CD4-positive, alpha-beta memory T cell (primary cell): ENCODE data around the gene NDC1. TPM values are rescaled to one million over a fixed set of nuclear protein-coding genes. Genes with fewer than 3 reads are reported as not detected.

ENCODE experiments used
- CTCF ChIA-PET: fragments of 350-600 bp; sonication (Branson Sonifier 250); formaldehyde crosslinking; loops from one replicate; lab custom pipeline; 2021; ENCODE audit warnings: inconsistent platforms; ENCODE audit not compliant: partially characterized antibody; lab: Charles Lee
- POLR2A ChIA-PET: fragments of 350-600 bp; sonication (Branson Sonifier 250); formaldehyde crosslinking; loops from one replicate; lab custom pipeline; 2021; ENCODE audit not compliant: partially characterized antibody; lab: Charles Lee
- DNase-seq, 5 donors: peaks; one replicate each; pipeline versions ENCODE4 v3.0.0 to v3.0.0-alpha.2; 2020 to 2022; ENCODE audit warnings: mixed read lengths in 1 of 5
- H3K27ac ChIP-seq: one replicate; pipeline ENCODE4 v1.7.0; 2013; ENCODE audit warnings: low read depth, low read length
- H3K27me3 ChIP-seq: 2 replicates; pipeline ENCODE4 v1.7.0; 2013; ENCODE audit warnings: mild to moderate bottlenecking, low read length, moderate library complexity; ENCODE audit not compliant: insufficient read depth
- H3K36me3 ChIP-seq: 2 replicates; pipeline ENCODE4 v1.7.0; 2013; ENCODE audit warnings: mild to moderate bottlenecking, low read length, moderate library complexity; ENCODE audit not compliant: insufficient read depth
- H3K4me1 ChIP-seq: 2 replicates; pipeline ENCODE4 v1.7.0; 2013; ENCODE audit warnings: mild to moderate bottlenecking, low read length, moderate library complexity; ENCODE audit not compliant: insufficient read depth
- H3K4me3 ChIP-seq, 2 donors: one replicate each; pipeline ENCODE4 v1.7.0; 2013; ENCODE audit warnings: low read length in 2 of 2, mild to moderate bottlenecking in 1 of 2
- H3K9me3 ChIP-seq, 2 donors: one replicate each; pipeline ENCODE4 v1.7.0; 2013; ENCODE audit warnings: low read length in 2 of 2, control low read depth in 1 of 2; ENCODE audit not compliant: control insufficient read depth in 1 of 2
- H3K27ac Mint-ChIP-seq, 7 donors: one replicate each; pipeline ENCODE4 v1.8.0; 2020 to 2021; ENCODE audit warnings: mixed read lengths in 7 of 7, mild to moderate bottlenecking in 6 of 7, inconsistent platforms in 3 of 7, moderate library complexity in 3 of 7
- H3K27me3 Mint-ChIP-seq, 2 donors: one replicate each; pipeline ENCODE4 v1.8.0; 2020 to 2021; ENCODE audit warnings: mixed read lengths in 2 of 2
- H3K36me3 Mint-ChIP-seq, 2 donors: one replicate each; pipeline ENCODE4 v1.8.0; 2020 to 2021; ENCODE audit warnings: mixed read lengths in 2 of 2, inconsistent platforms in 1 of 2, mild to moderate bottlenecking in 1 of 2
- H3K4me1 Mint-ChIP-seq, 4 donors: one replicate each; pipeline ENCODE4 v1.8.0; 2020 to 2021; ENCODE audit warnings: mixed read lengths in 4 of 4, mild to moderate bottlenecking in 1 of 4
- H3K4me3 Mint-ChIP-seq, 8 donors: one replicate each; pipeline ENCODE4 v1.8.0; 2020 to 2021; ENCODE audit warnings: mixed read lengths in 8 of 8, mild to moderate bottlenecking in 7 of 8, moderate library complexity in 6 of 8, inconsistent platforms in 3 of 8
- H3K9me3 Mint-ChIP-seq, 8 donors: one replicate each; pipeline ENCODE4 v1.8.0; 2020 to 2021; ENCODE audit warnings: mixed read lengths in 8 of 8, mild to moderate bottlenecking in 5 of 8, inconsistent platforms in 3 of 8, moderate library complexity in 1 of 8
- intact Hi-C: fragments of 100-400 bp; cut with micrococcal nuclease; formaldehyde crosslinking; loops from one replicate; pipeline ENCODE4 v1.15.1; 2023
- polyA plus RNA-seq, 2 donors: library from polyadenylated mRNA; unstranded; fragments of 300-500 nt; fragmentation: Illumina TruSeq; gene quantifications; one replicate each; pipeline ENCODE4 v1.2.3, GENCODE V29; 2021
- total RNA-seq, 2 experiments: library from RNA; stranded (reverse); gene quantifications; one replicate each; pipeline ENCODE4 v1.2.3, GENCODE V29; 2021

NDC1 gene
- total and polyA plus RNA-seq, 4 experiments from 2014 or later = 4.4 to 11.0 (median 9.3) TPM

GRCh38 chr1:53871221-53871620 lies 33.1 kb upstream of the NDC1 start:
- Histone ChIP-seq H3K9me3 (no peaks in the 10 kb centered on the region), H3K27ac (no peak overlapping the region), H3K4me3 (no peak overlapping the region), H3K36me3 (peaks cover 18% of the 10 kb centered on the region), H3K27me3 (no peaks in the 10 kb centered on the region), H3K4me1 (no peaks in the 10 kb centered on the region)
- POLR2A ChIA-PET = no interaction called here
- CTCF ChIA-PET = interaction anchor here (0.8 to 6.3 kb wide), 5 partner anchors 8 to 88 kb away, joined by 3 to 40 read pairs (median 4); no protein-coding TSS in a partner anchor
- H3K36me3 Mint-ChIP-seq = peaks cover 47 to 68% of the 10 kb centered on the region in 2 donors
- intact Hi-C loops = no loop called here
- peak overlapping the region in 1 of 7 donors; percentile 4 for H3K27ac Mint-ChIP-seq
- peaks cover 0 to 3% (median 1%) of the 10 kb centered on the region in 4 donors for H3K4me1 Mint-ChIP-seq
- no peaks in the 10 kb centered on the region for H3K9me3 Mint-ChIP-seq
- H3K27me3 Mint-ChIP-seq = no peaks in the 10 kb centered on the region
- no peak overlapping the region for H3K4me3 Mint-ChIP-seq
- DNase-seq = no peak

GRCh38 chr1:53869454-53870117 lies 31.5 kb upstream of the NDC1 start:
- H3K36me3 ChIP-seq = peaks cover 23% of the 10 kb centered on the region

GRCh38 chr1:53868565-53868964 lies 30.5 kb upstream of the NDC1 start:
- Mint-ChIP-seq H3K36me3 (peaks cover 40 to 62% of the 10 kb centered on the region in 2 donors), H3K27me3 (no peaks in the 10 kb centered on the region), H3K4me3 (no peak overlapping the region), H3K9me3 (no peaks in the 10 kb centered on the region), H3K4me1 (peaks cover 0 to 3% (median 1%) of the 10 kb centered on the region in 4 donors), H3K27ac (peak overlapping the region in 2 of 7 donors; percentile 13 to 65)
- Histone ChIP-seq H3K4me3 (no peak overlapping the region), H3K27ac (no peak overlapping the region), H3K36me3 (peaks cover 23% of the 10 kb centered on the region), H3K9me3 (no peaks in the 10 kb centered on the region), H3K4me1 (no peaks in the 10 kb centered on the region), H3K27me3 (no peaks in the 10 kb centered on the region)
- ChIA-PET CTCF (interaction anchor here (1.5 to 6.3 kb wide), 3 partner anchors 9 to 91 kb away, joined by 3 to 40 read pairs (median 12); no protein-coding TSS in a partner anchor), POLR2A (no interaction called here)
- intact Hi-C loops = no loop called here
- DNase-seq = no peak

More at GRCh38 chr1:53869454-53870117, 31.5 kb upstream of the NDC1 start:
- CTCF ChIA-PET = interaction anchor here (1.0 to 6.3 kb wide), 3 partner anchors 10 to 90 kb away, joined by 3 to 40 read pairs (median 4); no protein-coding TSS in a partner anchor
- H3K4me3 ChIP-seq = no peak overlapping the region
- H3K27ac ChIP-seq = no peak overlapping the region
- peaks cover 40 to 66% of the 10 kb centered on the region in 2 donors for H3K36me3 Mint-ChIP-seq
- H3K4me1 Mint-ChIP-seq = peaks cover 0 to 3% (median 1%) of the 10 kb centered on the region in 4 donors
- no peaks in the 10 kb centered on the region for H3K4me1 ChIP-seq
- DNase-seq = no peak
- intact Hi-C loops = no loop called here
- H3K4me3 Mint-ChIP-seq = no peak overlapping the region
- H3K27me3 Mint-ChIP-seq = no peaks in the 10 kb centered on the region
- no peaks in the 10 kb centered on the region for H3K9me3 ChIP-seq
- POLR2A ChIA-PET = no interaction called here
- no peaks in the 10 kb centered on the region for H3K27me3 ChIP-seq
- H3K9me3 Mint-ChIP-seq = no peaks in the 10 kb centered on the region
- H3K27ac Mint-ChIP-seq = peak overlapping the region in 1 of 7 donors; percentile 36

- no peaks in the 10 kb centered on the region for H3K9me3 Mint-ChIP-seq
- ChIA-PET POLR2A (interaction anchor here (3.1 kb wide), 1 partner anchor 97 kb away, joined by 20 read pairs; no protein-coding TSS in a partner anchor), CTCF (interaction anchor here (1.5 to 7.0 kb wide), 6 partner anchors 12 to 627 kb away, joined by 5 to 160 read pairs (median 24); partner anchors contain the start of genes IFT25 and LRRC42)
- peaks cover 0 to 16% (median 4%) of the 10 kb centered on the region in 4 donors for H3K4me1 Mint-ChIP-seq
- no peaks in the 10 kb centered on the region for H3K27me3 Mint-ChIP-seq
- no peak overlapping the region for H3K4me3 ChIP-seq
- H3K4me1 ChIP-seq = no peaks in the 10 kb centered on the region
- no peak for DNase-seq
- H3K36me3 ChIP-seq = peaks cover 30% of the 10 kb centered on the region
- peak overlapping the region in 4 of 7 donors; percentile 47 to 58 (median 56) for H3K27ac Mint-ChIP-seq
- no peaks in the 10 kb centered on the region for H3K9me3 ChIP-seq
- H3K27ac ChIP-seq = no peak overlapping the region
- peaks cover 18 to 44% of the 10 kb centered on the region in 2 donors for H3K36me3 Mint-ChIP-seq
- no peak overlapping the region for H3K4me3 Mint-ChIP-seq
- intact Hi-C loops = no loop called here
- no peaks in the 10 kb centered on the region for H3K27me3 ChIP-seq
Observed at GRCh38 chr1:53862507-53862906, 24.4 kb upstream of the NDC1 start.

- Mint-ChIP-seq H3K27ac (peak overlapping the region in 1 of 7 donors; percentile 25), H3K4me1 (peaks cover 0 to 16% (median 4%) of the 10 kb centered on the region in 4 donors), H3K36me3 (peaks cover 27 to 46% of the 10 kb centered on the region in 2 donors), H3K27me3 (no peaks in the 10 kb centered on the region), H3K4me3 (no peak overlapping the region), H3K9me3 (no peaks in the 10 kb centered on the region)
- Histone ChIP-seq H3K36me3 (peaks cover 37% of the 10 kb centered on the region), H3K27me3 (no peaks in the 10 kb centered on the region), H3K4me3 (no peak overlapping the region), H3K9me3 (no peaks in the 10 kb centered on the region), H3K27ac (no peak overlapping the region), H3K4me1 (no peaks in the 10 kb centered on the region)
- intact Hi-C loops = loop anchor here (1.0 kb wide), 3 partner anchors 88 to 949 kb away; no protein-coding TSS in a partner anchor
- POLR2A ChIA-PET = interaction anchor here (0.9 to 3.1 kb wide), 5 partner anchors 12 to 98 kb away, joined by 3 to 20 read pairs (median 5); partner anchors contain the start of genes IFT25 and NDC1
- peak; percentile 49 to 59 (median 56) for DNase-seq
- CTCF ChIA-PET = interaction anchor here (0.5 to 7.0 kb wide), 36 partner anchors 9 to 949 kb away, joined by 3 to 160 read pairs (median 5); partner anchors contain the start of genes IFT25, LRRC42, NDC1 and TCEANC2
Observed at GRCh38 chr1:53860967-53861411, 22.9 kb upstream of the NDC1 start.

- peaks cover 0 to 5% (median 0%) of the 10 kb centered on the region in 8 donors for H3K9me3 Mint-ChIP-seq
- no peak overlapping the region for H3K27ac ChIP-seq
- no peak overlapping the region for H3K4me3 ChIP-seq
- H3K4me1 ChIP-seq = no peaks in the 10 kb centered on the region
- no peaks in the 10 kb centered on the region for H3K4me1 Mint-ChIP-seq
- DNase-seq = no peak
- ChIA-PET POLR2A (no interaction called here), CTCF (interaction anchor here (0.8 to 4.1 kb wide), 3 partner anchors 10 to 107 kb away, joined by 3 to 31 read pairs (median 9); no protein-coding TSS in a partner anchor)
- intact Hi-C loops = no loop called here
- peaks cover 44 to 56% of the 10 kb centered on the region in 2 donors for H3K36me3 Mint-ChIP-seq
- no peak overlapping the region for H3K4me3 Mint-ChIP-seq
- no peaks in the 10 kb centered on the region for H3K27me3 Mint-ChIP-seq
- H3K9me3 ChIP-seq = no peaks in the 10 kb centered on the region
- peak overlapping the region in 2 of 7 donors; percentile 45 to 48 for H3K27ac Mint-ChIP-seq
- H3K27me3 ChIP-seq = no peaks in the 10 kb centered on the region
- peaks cover 21% of the 10 kb centered on the region for H3K36me3 ChIP-seq
Observed at GRCh38 chr1:53851571-53852285, 13.6 kb upstream of the NDC1 start.
